GM23338 (cell line): ENCODE data around the gene AMPD3. TPM values are rescaled to one million over a fixed set of nuclear protein-coding genes. Genes with fewer than 3 reads are reported as not detected.

Experiments used
- ATAC-seq: fragments of 200-7000 bp; cut with Tn5 transposase; 3 replicates; pipeline ENCODE4 v1.9.1; 2020
- DNase-seq: peaks from one replicate; pipeline ENCODE4 v3.0.0-alpha.2; 2015; ENCODE audit warnings: low spot score
- H2AFZ ChIP-seq: fragments of 200-600 bp; sonication (generic); 2 replicates; pipeline ENCODE4 v1.8.0; 2016; ENCODE audit warnings: antibody characterized with exemption, mild to moderate bottlenecking, moderate library complexity
- H3F3A ChIP-seq: fragments of 200-600 bp; sonication (generic); replicated peaks from 2 replicates; pipeline ENCODE4 v1.8.0; 2017; ENCODE audit warnings: antibody characterized with exemption, mixed run types, low read depth
- H3K27ac ChIP-seq: fragments of 200-600 bp; sonication (generic); 2 replicates; pipeline ENCODE4 v1.6.1; 2016; ENCODE audit warnings: low read depth
- H3K27me3 ChIP-seq: fragments of 200-600 bp; sonication (generic); 2 replicates; pipeline ENCODE4 v1.8.0; 2016; ENCODE audit warnings: mild to moderate bottlenecking, mixed run types, moderate library complexity; ENCODE audit not compliant: insufficient read depth
- H3K36me3 ChIP-seq: fragments of 200-600 bp; sonication (generic); 2 replicates; pipeline ENCODE4 v1.8.0; 2016; ENCODE audit warnings: mild to moderate bottlenecking; ENCODE audit not compliant: insufficient read depth
- H3K4me1 ChIP-seq: fragments of 200-600 bp; sonication (generic); 2 replicates; pipeline ENCODE4 v1.8.0; 2016; ENCODE audit warnings: mild to moderate bottlenecking, moderate library complexity; ENCODE audit not compliant: insufficient read depth
- H3K4me2 ChIP-seq: fragments of 200-600 bp; sonication (generic); 2 replicates; pipeline ENCODE4 v1.7.1; 2017; ENCODE audit warnings: mixed run types
- H3K4me3 ChIP-seq: fragments of 200-600 bp; sonication (generic); 2 replicates; pipeline ENCODE4 v1.6.1; 2016; ENCODE audit warnings: mixed run types
- H3K79me2 ChIP-seq: fragments of 200-600 bp; sonication (generic); replicated peaks from 2 replicates; pipeline ENCODE4 v1.8.0; 2017; ENCODE audit warnings: mild to moderate bottlenecking; ENCODE audit not compliant: insufficient read depth
- H3K9me2 ChIP-seq: fragments of 200-600 bp; sonication (generic); 2 replicates; pipeline ENCODE4 v1.8.0; 2017; ENCODE audit not compliant: insufficient read depth
- H4K20me1 ChIP-seq: fragments of 200-600 bp; sonication (generic); replicated peaks from 2 replicates; pipeline ENCODE4 v1.8.0; 2017; ENCODE audit warnings: mild to moderate bottlenecking; ENCODE audit not compliant: insufficient read depth
- H3K27ac Mint-ChIP-seq: 2 replicates; pipeline ENCODE4 v1.8.0; 2020; ENCODE audit warnings: inconsistent platforms, mild to moderate bottlenecking, moderate library complexity, mixed read lengths
- H3K27me3 Mint-ChIP-seq: 3 replicates; pipeline ENCODE4 v1.8.0; 2022; ENCODE audit warnings: low read depth, mild to moderate bottlenecking, moderate library complexity, mixed read lengths, inconsistent platforms; ENCODE audit not compliant: insufficient read depth, poor library complexity
- H3K36me3 Mint-ChIP-seq: 3 replicates; pipeline ENCODE4 v1.8.0; 2021; ENCODE audit warnings: low read depth, mild to moderate bottlenecking, inconsistent platforms, moderate library complexity, mixed read lengths
- H3K4me1 Mint-ChIP-seq: 3 replicates; pipeline ENCODE4 v1.8.0; 2020; ENCODE audit warnings: mild to moderate bottlenecking, inconsistent platforms, mixed read lengths
- H3K4me3 Mint-ChIP-seq: 3 replicates; pipeline ENCODE4 v1.8.0; 2021; ENCODE audit warnings: moderate library complexity, mild to moderate bottlenecking, inconsistent platforms, mixed read lengths
- H3K9me3 Mint-ChIP-seq: 3 replicates; pipeline ENCODE4 v1.8.0; 2020; ENCODE audit warnings: moderate library complexity, mild to moderate bottlenecking, inconsistent platforms, mixed read lengths
- CREB1 ChIP-seq: fragments of 250-450 bp; sonication (Bioruptor Pico); IDR thresholded peaks from 2 replicates; pipeline ENCODE4 v1.5.0; 2020; ENCODE audit warnings: low read depth, mild to moderate bottlenecking, moderate library complexity
- EZH2phosphoT487 ChIP-seq: fragments of 200-600 bp; sonication (generic); IDR thresholded peaks from one replicate; pipeline ENCODE4 v1.8.1; 2018; ENCODE audit warnings: antibody characterized with exemption; ENCODE audit not compliant: unreplicated experiment
- NANOG ChIP-seq: IDR thresholded peaks from 2 replicates; pipeline ENCODE4 v1.6.1; 2016; ENCODE audit warnings: antibody characterized with exemption, borderline replicate concordance
- STAT1 ChIP-seq: IDR thresholded peaks from one replicate; pipeline ENCODE4 v1.6.1; 2016; ENCODE audit warnings: antibody characterized with exemption; ENCODE audit not compliant: unreplicated experiment
- ZNF114 ChIP-seq: fragments of 250-450 bp; sonication (Bioruptor Pico); IDR thresholded peaks from 2 replicates; pipeline ENCODE4 v1.5.0; 2020; ENCODE audit warnings: mild to moderate bottlenecking, moderate library complexity
- ZNF331 ChIP-seq: fragments of 250-450 bp; sonication (Bioruptor Pico); IDR thresholded peaks from 2 replicates; pipeline ENCODE4 v1.5.0; 2020; ENCODE audit warnings: low read depth, mild to moderate bottlenecking, moderate library complexity
- polyA plus RNA-seq: library from polyadenylated mRNA; unstranded; fragments of >200 nt; fragmentation: Nextera tagmentation; extraction: Ambion mirVana; gene quantifications from 2 replicates; pipeline ENCODE4 v1.2.1, GENCODE V29; 2016
- total RNA-seq: library from RNA; depleted of rRNA; stranded (reverse); fragments of >200 nt; shearing (Covaris generic); gene quantifications from 2 replicates; pipeline ENCODE4 v1.2.3, GENCODE V29; 2014
- TF ChIP-seq, protein P1 (sequence below): IDR thresholded peaks from one replicate; pipeline ENCODE4 v1.6.1; 2018; ENCODE audit warnings: antibody characterized with exemption; ENCODE audit not compliant: unreplicated experiment
- TF ChIP-seq, protein P2 (sequence below): IDR thresholded peaks from 2 replicates; pipeline ENCODE4 v1.6.1; 2016; ENCODE audit warnings: antibody characterized with exemption
- TF ChIP-seq, protein P3 (sequence below), 2 experiments: fragments of 200-600 bp in 1 of 2; sonication (generic) in 1 of 2; conservative IDR thresholded peaks; 2 replicates each; pipeline versions ENCODE4 v1.5.1 to v1.6.1; 2016 to 2017; ENCODE audit warnings: antibody characterized with exemption in 2 of 2, low read depth in 2 of 2, mild to moderate bottlenecking in 2 of 2, moderate library complexity in 1 of 2

Gene AMPD3
- total and polyA plus RNA-seq, 2 experiments from 2014 or later = 1.6 to 2.1 TPM

DNA sequence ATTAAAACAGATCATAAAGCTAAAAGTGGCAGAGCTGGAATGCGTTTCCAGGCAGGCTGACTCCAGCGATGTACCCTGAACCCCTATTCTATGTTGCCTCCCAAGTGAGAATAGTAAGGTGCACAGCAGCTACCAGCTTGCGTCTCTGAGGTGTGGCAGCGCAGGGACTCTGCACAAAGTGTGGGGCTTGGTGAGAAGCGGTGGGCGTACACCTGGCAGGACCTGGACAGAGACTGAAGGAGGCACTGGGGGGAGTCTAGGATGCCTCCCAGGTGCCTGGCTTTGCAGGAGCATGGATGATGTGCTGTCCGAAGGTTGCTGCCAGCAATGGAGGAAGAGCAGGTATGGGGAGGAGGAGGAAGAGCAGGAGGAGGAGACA lies 42.9 kb downstream of the AMPD3 start:
- TF ChIP-seq STAT1 (no peak), CREB1 (CRISPR knock-in tag) (no peak), EZH2phosphoT487 (no peak), ZNF331 (CRISPR knock-in tag) (no peak), ZNF114 (CRISPR knock-in tag) (no peak), NANOG (no peak)
- TF ChIP-seq, protein P1, sequence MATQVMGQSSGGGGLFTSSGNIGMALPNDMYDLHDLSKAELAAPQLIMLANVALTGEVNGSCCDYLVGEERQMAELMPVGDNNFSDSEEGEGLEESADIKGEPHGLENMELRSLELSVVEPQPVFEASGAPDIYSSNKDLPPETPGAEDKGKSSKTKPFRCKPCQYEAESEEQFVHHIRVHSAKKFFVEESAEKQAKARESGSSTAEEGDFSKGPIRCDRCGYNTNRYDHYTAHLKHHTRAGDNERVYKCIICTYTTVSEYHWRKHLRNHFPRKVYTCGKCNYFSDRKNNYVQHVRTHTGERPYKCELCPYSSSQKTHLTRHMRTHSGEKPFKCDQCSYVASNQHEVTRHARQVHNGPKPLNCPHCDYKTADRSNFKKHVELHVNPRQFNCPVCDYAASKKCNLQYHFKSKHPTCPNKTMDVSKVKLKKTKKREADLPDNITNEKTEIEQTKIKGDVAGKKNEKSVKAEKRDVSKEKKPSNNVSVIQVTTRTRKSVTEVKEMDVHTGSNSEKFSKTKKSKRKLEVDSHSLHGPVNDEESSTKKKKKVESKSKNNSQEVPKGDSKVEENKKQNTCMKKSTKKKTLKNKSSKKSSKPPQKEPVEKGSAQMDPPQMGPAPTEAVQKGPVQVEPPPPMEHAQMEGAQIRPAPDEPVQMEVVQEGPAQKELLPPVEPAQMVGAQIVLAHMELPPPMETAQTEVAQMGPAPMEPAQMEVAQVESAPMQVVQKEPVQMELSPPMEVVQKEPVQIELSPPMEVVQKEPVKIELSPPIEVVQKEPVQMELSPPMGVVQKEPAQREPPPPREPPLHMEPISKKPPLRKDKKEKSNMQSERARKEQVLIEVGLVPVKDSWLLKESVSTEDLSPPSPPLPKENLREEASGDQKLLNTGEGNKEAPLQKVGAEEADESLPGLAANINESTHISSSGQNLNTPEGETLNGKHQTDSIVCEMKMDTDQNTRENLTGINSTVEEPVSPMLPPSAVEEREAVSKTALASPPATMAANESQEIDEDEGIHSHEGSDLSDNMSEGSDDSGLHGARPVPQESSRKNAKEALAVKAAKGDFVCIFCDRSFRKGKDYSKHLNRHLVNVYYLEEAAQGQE = no peak
- TF ChIP-seq, protein P2, sequence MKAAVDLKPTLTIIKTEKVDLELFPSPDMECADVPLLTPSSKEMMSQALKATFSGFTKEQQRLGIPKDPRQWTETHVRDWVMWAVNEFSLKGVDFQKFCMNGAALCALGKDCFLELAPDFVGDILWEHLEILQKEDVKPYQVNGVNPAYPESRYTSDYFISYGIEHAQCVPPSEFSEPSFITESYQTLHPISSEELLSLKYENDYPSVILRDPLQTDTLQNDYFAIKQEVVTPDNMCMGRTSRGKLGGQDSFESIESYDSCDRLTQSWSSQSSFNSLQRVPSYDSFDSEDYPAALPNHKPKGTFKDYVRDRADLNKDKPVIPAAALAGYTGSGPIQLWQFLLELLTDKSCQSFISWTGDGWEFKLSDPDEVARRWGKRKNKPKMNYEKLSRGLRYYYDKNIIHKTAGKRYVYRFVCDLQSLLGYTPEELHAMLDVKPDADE = no peak
- TF ChIP-seq, protein P3, sequence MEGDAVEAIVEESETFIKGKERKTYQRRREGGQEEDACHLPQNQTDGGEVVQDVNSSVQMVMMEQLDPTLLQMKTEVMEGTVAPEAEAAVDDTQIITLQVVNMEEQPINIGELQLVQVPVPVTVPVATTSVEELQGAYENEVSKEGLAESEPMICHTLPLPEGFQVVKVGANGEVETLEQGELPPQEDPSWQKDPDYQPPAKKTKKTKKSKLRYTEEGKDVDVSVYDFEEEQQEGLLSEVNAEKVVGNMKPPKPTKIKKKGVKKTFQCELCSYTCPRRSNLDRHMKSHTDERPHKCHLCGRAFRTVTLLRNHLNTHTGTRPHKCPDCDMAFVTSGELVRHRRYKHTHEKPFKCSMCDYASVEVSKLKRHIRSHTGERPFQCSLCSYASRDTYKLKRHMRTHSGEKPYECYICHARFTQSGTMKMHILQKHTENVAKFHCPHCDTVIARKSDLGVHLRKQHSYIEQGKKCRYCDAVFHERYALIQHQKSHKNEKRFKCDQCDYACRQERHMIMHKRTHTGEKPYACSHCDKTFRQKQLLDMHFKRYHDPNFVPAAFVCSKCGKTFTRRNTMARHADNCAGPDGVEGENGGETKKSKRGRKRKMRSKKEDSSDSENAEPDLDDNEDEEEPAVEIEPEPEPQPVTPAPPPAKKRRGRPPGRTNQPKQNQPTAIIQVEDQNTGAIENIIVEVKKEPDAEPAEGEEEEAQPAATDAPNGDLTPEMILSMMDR (conservative IDR thresholded peaks at IDR 0.05; ENCODE audit: low read depth in 2 of 2) = no peak
- Mint-ChIP-seq H3K9me3 (no peaks in the 10 kb centered on the region), H3K27ac (no peak overlapping the region), H3K27me3 (peaks cover 9% of the 10 kb centered on the region), H3K36me3 (peaks cover 21% of the 10 kb centered on the region), H3K4me1 (peaks cover 11% of the 10 kb centered on the region), H3K4me3 (no peak overlapping the region)
- ATAC-seq (no peak), DNase-seq (no peak)
- no peak overlapping the region for H2AFZ ChIP-seq
- H3F3A ChIP-seq = no peaks in the 10 kb centered on the region
- no peaks in the 10 kb centered on the region for H3K36me3 ChIP-seq
- no peak overlapping the region for H3K4me2 ChIP-seq
- H3K4me1 ChIP-seq = no peaks in the 10 kb centered on the region
- no peaks in the 10 kb centered on the region for H3K27me3 ChIP-seq
- no peaks in the 10 kb centered on the region for H3K79me2 ChIP-seq
- H3K9me2 ChIP-seq = 0 out of 2 replicates have a peak, but pooled peaks cover 3% of the 10 kb centered on the region
- no peak overlapping the region for H3K27ac ChIP-seq
- H4K20me1 ChIP-seq = no peaks in the 10 kb centered on the region
- H3K4me3 ChIP-seq = no peak overlapping the region
